Peyer's patch (tissue), 4 donors: ENCODE results near the gene EHD1. TPM values are rescaled to one million over a fixed set of nuclear protein-coding genes. Genes with fewer than 3 reads are reported as not detected.

Experiments used
- DNase-seq, 3 donors: peaks; one replicate each; pipeline ENCODE4 v3.0.0-alpha.2; 2017 to 2019
- H3K27ac ChIP-seq, 4 donors: fragments of 200-600 bp; sonication (generic); one replicate each; pipeline ENCODE4 v1.5.1; 2016 to 2019
- H3K27me3 ChIP-seq, 2 donors: fragments of 200-600 bp; sonication (generic); one replicate each; pipeline ENCODE4 v1.5.1; 2019
- H3K36me3 ChIP-seq, 3 donors: fragments of 200-600 bp; sonication (generic); one replicate each; pipeline ENCODE4 v1.5.1; 2016 to 2019
- H3K4me1 ChIP-seq, 4 donors: fragments of 200-600 bp; sonication (generic); one replicate each; pipeline ENCODE4 v1.5.1; 2016 to 2019
- H3K4me3 ChIP-seq, 4 donors: fragments of 200-600 bp; sonication (generic); 1 replicate in 3 of 4; 2 replicates in 1 of 4; pipeline ENCODE4 v1.5.1; 2016 to 2019; ENCODE audit warnings: mild to moderate bottlenecking in 1 of 4
- H3K9me3 ChIP-seq, 4 donors: fragments of 200-600 bp; sonication (generic); one replicate each; pipeline ENCODE4 v1.5.1; 2016 to 2019; ENCODE audit warnings: mild to moderate bottlenecking in 1 of 4
- POLR2A ChIP-seq, 2 donors: fragments of 450-650 bp; IDR thresholded peaks; one replicate each; pipeline ENCODE4 v1.5.1; 2017; ENCODE audit warnings: antibody characterized with exemption in 2 of 2, mild to moderate bottlenecking in 2 of 2, moderate library complexity in 2 of 2
- total RNA-seq, 4 donors: library from RNA; depleted of rRNA; stranded (reverse); fragments of >200 nt; gene quantifications; one replicate each; pipeline ENCODE4 v1.1.0, GENCODE V29; 2016
- TF ChIP-seq, protein P1 (sequence below), 6 experiments: fragments of 450-650 bp in 4 of 6; fragments of 200-600 bp in 2 of 6; sonication (generic) in 1 of 6; IDR thresholded peaks; one replicate each; pipeline ENCODE4 v1.5.1; 2017 to 2019; ENCODE audit warnings: antibody characterized with exemption in 6 of 6, mild to moderate bottlenecking in 3 of 6, moderate library complexity in 1 of 6

EHD1 gene
- total RNA-seq, 4 donors from 2014 or later, result 56.2 to 185 (median 98.6) TPM

DNA sequence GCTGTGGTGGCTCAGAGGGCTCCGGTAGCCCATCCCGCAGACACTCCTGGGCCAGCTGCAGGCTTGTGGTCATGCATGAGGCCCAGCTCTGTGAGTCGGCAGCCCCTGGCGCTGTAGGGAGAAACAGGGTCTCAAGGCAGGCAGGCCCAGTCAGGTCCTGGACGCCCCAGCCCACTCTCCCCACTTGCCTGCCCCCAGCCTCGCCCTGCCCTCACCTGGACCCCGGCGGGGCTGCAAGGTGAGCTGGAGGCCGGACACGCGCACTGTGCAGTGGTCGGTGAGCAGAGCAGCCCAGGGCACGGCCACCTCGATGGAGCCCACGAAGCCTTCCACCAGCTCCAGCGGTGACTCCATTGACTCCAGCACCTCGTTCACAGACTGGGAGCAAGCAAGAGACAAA is 35.7 kb upstream of the EHD1 start:
- Histone ChIP-seq H3K27ac (no peak overlapping the region), H3K4me3 (no peak overlapping the region), H3K9me3 (no peaks in the 10 kb centered on the region), H3K36me3 (peaks cover 0 to 53% (median 0%) of the 10 kb centered on the region in 3 donors), H3K27me3 (no peaks in the 10 kb centered on the region), H3K4me1 (peaks cover 0 to 23% (median 14%) of the 10 kb centered on the region in 4 donors)
- no peak for DNase-seq
- TF ChIP-seq, protein P1, sequence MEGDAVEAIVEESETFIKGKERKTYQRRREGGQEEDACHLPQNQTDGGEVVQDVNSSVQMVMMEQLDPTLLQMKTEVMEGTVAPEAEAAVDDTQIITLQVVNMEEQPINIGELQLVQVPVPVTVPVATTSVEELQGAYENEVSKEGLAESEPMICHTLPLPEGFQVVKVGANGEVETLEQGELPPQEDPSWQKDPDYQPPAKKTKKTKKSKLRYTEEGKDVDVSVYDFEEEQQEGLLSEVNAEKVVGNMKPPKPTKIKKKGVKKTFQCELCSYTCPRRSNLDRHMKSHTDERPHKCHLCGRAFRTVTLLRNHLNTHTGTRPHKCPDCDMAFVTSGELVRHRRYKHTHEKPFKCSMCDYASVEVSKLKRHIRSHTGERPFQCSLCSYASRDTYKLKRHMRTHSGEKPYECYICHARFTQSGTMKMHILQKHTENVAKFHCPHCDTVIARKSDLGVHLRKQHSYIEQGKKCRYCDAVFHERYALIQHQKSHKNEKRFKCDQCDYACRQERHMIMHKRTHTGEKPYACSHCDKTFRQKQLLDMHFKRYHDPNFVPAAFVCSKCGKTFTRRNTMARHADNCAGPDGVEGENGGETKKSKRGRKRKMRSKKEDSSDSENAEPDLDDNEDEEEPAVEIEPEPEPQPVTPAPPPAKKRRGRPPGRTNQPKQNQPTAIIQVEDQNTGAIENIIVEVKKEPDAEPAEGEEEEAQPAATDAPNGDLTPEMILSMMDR (IDR thresholded peaks at IDR 0.05), result no peak
- TF ChIP-seq POLR2A (IDR thresholded peaks at IDR 0.05), result no peak

DNA sequence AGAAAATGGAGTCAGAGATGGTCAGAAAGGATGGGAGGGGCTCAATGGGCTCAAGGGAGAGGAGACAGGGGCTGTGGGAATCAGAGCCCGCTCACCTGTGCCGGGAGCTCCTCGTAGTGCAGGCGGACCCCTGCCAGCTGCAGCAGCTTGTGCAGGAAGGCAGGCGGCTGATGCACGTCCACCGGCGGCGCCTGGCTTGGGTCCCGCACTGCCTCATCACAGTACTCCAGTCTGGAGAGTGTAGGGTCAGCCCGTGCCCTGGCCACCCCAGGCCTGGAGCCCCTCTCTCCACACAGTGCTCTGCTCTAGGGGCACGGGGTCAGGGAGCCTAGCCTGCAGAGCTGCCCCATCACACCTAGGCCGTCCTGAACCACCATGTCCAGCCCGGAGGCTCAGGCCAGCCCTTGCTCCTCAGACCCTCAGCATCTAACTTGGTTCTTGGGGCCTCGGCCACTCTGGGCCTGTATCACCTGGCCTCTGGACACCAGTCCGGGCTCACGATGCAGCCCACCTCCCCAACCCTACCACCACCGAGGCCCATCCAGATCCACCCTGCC is 34.8 kb upstream of the EHD1 start:
- no peak for DNase-seq
- Histone ChIP-seq H3K27ac (no peak overlapping the region), H3K4me3 (no peak overlapping the region), H3K27me3 (no peaks in the 10 kb centered on the region), H3K9me3 (no peaks in the 10 kb centered on the region), H3K36me3 (peaks cover 0 to 61% (median 0%) of the 10 kb centered on the region in 3 donors), H3K4me1 (peaks cover 0 to 20% (median 13%) of the 10 kb centered on the region in 4 donors)
- TF ChIP-seq POLR2A (IDR thresholded peaks at IDR 0.05), result no peak
- TF ChIP-seq, protein P1 (IDR thresholded peaks at IDR 0.05), result no peak

DNA sequence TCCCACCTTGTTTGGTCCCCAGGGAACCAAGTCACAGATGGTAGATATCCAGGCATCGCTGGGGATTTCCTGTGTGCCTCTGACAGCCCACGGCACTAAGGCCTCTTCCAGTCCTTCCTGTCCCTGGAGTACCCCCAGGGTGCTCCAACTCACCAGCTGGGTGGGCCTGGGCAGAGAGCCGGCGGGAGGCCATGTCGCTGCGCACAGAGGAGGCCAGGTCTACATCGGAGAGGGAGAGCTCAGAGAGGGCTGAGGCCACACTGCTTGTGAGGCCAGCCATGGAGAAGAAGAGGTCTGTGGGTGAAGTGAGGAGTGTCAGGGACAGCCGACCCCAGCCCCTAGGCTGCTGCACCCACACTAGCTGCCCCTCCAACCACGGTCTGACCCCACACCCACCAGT is 33.3 kb upstream of the EHD1 start:
- Histone ChIP-seq H3K36me3 (peaks cover 0 to 77% (median 0%) of the 10 kb centered on the region in 3 donors), H3K9me3 (no peaks in the 10 kb centered on the region), H3K4me3 (no peak overlapping the region), H3K4me1 (peaks cover 0 to 14% (median 9%) of the 10 kb centered on the region in 4 donors), H3K27me3 (no peaks in the 10 kb centered on the region), H3K27ac (no peak overlapping the region)
- DNase-seq, result no peak
- TF ChIP-seq POLR2A (IDR thresholded peaks at IDR 0.05), result no peak
- TF ChIP-seq, protein P1 (IDR thresholded peaks at IDR 0.05), result no peak

DNA sequence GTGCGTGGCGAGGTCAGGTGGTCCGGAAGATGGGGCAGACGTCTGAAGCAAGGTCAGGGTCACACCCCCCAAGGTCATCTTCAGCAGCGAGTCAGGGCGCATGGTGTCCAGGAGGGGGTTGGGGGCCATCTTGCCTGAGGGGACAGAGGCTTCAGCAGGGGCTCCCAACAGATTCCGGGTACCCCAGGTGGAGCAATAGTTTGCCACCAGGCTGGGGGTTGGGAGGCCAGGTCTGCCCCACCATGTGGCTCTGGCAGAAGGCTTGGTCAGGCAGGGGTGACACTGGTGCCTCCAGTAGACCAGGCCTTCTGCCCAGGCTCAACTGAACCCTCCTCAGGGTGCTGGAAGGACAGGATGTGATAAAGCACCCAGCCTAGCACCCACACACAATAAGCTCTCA is 32.7 kb upstream of the EHD1 start:
- H3K27me3 ChIP-seq, result no peaks in the 10 kb centered on the region
- H3K4me1 ChIP-seq, result peaks cover 0 to 12% (median 7%) of the 10 kb centered on the region in 4 donors
- DNase-seq, result no peak
- H3K27ac ChIP-seq, result no peak overlapping the region
- TF ChIP-seq, protein P1 (IDR thresholded peaks at IDR 0.05), result no peak
- no peak for TF ChIP-seq POLR2A (IDR thresholded peaks at IDR 0.05)
- peaks cover 0 to 83% (median 0%) of the 10 kb centered on the region in 3 donors for H3K36me3 ChIP-seq
- H3K4me3 ChIP-seq, result no peak overlapping the region
- no peaks in the 10 kb centered on the region for H3K9me3 ChIP-seq

DNA sequence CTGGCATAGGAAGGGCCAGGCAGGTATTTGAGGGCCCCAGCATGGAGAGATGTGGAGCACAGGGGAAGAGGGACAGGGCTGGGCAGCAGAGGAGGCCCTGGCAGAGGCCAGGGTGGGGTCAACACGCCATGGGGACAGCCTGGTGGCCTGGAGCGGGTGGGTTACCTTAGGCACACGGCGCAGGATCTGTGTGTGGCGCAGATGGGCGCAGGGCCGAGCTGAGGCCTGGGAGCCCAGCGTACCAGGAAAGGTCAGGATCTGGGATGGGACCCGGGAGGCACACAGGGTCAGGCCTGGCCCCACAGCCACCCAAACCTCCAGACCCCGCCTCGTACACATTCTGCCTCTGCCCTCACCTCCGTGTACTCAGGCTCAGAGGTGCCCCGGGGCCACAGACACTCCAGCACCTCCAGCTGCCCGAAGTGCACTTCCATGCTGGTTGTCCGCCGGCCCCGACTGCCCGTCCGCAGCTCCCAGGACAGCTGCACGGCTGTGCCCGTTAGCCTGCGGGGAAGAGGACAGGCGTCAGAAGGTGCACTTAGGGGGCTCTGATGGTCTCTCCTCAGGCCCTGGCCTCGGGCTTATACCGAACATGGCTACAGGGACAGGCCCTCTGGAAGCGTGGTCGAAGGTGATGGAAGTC is 32.2 kb upstream of the EHD1 start:
- Histone ChIP-seq H3K27me3 (no peaks in the 10 kb centered on the region), H3K27ac (no peak overlapping the region), H3K36me3 (peaks cover 0 to 88% (median 0%) of the 10 kb centered on the region in 3 donors), H3K9me3 (no peaks in the 10 kb centered on the region), H3K4me1 (peaks cover 0 to 6% (median 2%) of the 10 kb centered on the region in 4 donors), H3K4me3 (no peak overlapping the region)
- TF ChIP-seq, protein P1 (IDR thresholded peaks at IDR 0.05), result no peak
- TF ChIP-seq POLR2A (IDR thresholded peaks at IDR 0.05), result no peak
- DNase-seq, result no peak
